SJSA1 (cell line): ENCODE data around the gene DNAH14. TPM values are rescaled to one million over a fixed set of nuclear protein-coding genes. Genes with fewer than 3 reads are reported as not detected.
"Not testable (repeated sequence)": the region's sequence is repeated elsewhere in the genome, so short reads cannot be mapped to it uniquely, and the experiment has no call there.

Experiments used
- DNase-seq, 2 experiments: peaks; one replicate each; pipeline ENCODE4 v3.0.0-alpha.2; 2015 to 2020; ENCODE audit warnings: low spot score in 2 of 2, low read depth in 1 of 2
- H3K27ac ChIP-seq: fragments of 250-450 bp; sonication (Bioruptor Pico); 2 replicates; pipeline ENCODE4 v1.5.1; 2020; ENCODE audit warnings: mild to moderate bottlenecking, moderate library complexity
- H3K27me3 ChIP-seq: fragments of 250-450 bp; sonication (Bioruptor Pico); replicated peaks from 2 replicates; pipeline ENCODE4 v1.5.1; 2020; ENCODE audit warnings: mild to moderate bottlenecking, moderate library complexity
- H3K36me3 ChIP-seq: fragments of 250-450 bp; sonication (Bioruptor Pico); 2 replicates; pipeline ENCODE4 v1.5.1; 2020; ENCODE audit warnings: mild to moderate bottlenecking
- H3K4me1 ChIP-seq: fragments of 250-450 bp; sonication (Bioruptor Pico); replicated peaks from 2 replicates; pipeline ENCODE4 v1.6.1; 2021; ENCODE audit warnings: mild to moderate bottlenecking
- H3K4me3 ChIP-seq: fragments of 250-450 bp; sonication (Bioruptor Pico); 2 replicates; pipeline ENCODE4 v1.5.1; 2020; ENCODE audit warnings: mild to moderate bottlenecking
- H3K9me3 ChIP-seq: fragments of 250-450 bp; sonication (Bioruptor Pico); replicated peaks from 2 replicates; pipeline ENCODE4 v1.5.1; 2020; ENCODE audit warnings: mild to moderate bottlenecking
- total RNA-seq: library from RNA; depleted of rRNA; stranded (reverse); fragments of >200 nt; shearing (Covaris generic); gene quantifications from 2 replicates; pipeline ENCODE4 v1.2.3, GENCODE V29; 2014

The DNAH14 gene
- total RNA-seq, 1 experiment from 2014 or later, result 51.7 TPM

DNA sequence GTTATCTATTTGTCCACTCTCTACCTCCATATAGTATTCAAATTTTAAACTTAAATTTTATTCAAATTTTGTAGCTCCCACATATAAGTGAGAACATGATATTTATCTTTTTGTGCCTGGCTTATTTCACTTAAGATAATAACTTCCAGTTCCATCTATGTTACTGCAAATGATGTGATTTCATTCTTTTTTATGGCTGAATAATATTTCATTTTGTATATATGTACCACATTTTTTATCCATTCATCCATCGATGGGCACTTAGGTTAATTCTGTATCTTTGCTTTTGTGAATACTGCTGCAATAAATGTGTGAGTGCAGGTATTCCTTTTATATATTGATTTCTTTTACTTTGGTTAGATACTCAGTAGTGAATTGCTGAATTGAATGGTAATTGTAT lies 2.1 kb downstream of the DNAH14 start:
- peaks cover 7% of the 10 kb centered on the region for H3K4me1 ChIP-seq
- no peaks in the 10 kb centered on the region for H3K27me3 ChIP-seq
- peaks cover 9% of the 10 kb centered on the region for H3K36me3 ChIP-seq
- H3K27ac ChIP-seq, result no peak overlapping the region
- H3K4me3 ChIP-seq, result no peak overlapping the region
- peaks cover 10% of the 10 kb centered on the region for H3K9me3 ChIP-seq
- DNase-seq, result no peak

GRCh38 chr1:224932607-224933249 lies 3.3 kb downstream of the DNAH14 start:
- DNase-seq, result no peak
- no peaks in the 10 kb centered on the region for H3K27me3 ChIP-seq
- peaks cover 9% of the 10 kb centered on the region for H3K36me3 ChIP-seq
- H3K4me3 ChIP-seq, result no peak overlapping the region
- H3K4me1 ChIP-seq, result peaks cover 7% of the 10 kb centered on the region
- no peak overlapping the region for H3K27ac ChIP-seq
- H3K9me3 ChIP-seq, result peaks cover 10% of the 10 kb centered on the region

- Histone ChIP-seq H3K4me1 (peaks cover 7% of the 10 kb centered on the region), H3K27me3 (no peaks in the 10 kb centered on the region), H3K36me3 (peaks cover 9% of the 10 kb centered on the region), H3K4me3 (no peak overlapping the region), H3K27ac (no peak overlapping the region), H3K9me3 (peaks cover 13% of the 10 kb centered on the region)
- no peak for DNase-seq
Observed at GRCh38 chr1:224933584-224933983, 4.1 kb downstream of the DNAH14 start.

DNA sequence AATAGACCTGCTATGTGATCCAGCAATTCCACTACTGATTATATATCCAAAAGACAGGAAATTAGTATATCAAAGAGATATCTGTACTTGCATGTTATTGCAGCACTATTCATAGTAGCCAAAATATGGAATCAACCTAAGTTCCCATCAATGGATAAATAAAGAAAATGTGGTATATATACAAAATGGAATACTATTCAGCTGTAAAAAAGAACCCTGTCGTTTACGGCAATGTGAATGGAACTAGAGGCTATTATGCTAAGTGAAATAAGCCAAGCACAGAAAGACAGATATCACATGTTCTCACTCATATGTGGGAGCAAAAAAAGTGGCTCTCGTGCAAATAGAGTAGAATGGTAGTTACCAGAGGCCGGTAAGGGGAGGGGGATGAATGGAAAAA lies 9.2 kb downstream of the DNAH14 start:
- no peaks in the 10 kb centered on the region for H3K4me1 ChIP-seq

DNA sequence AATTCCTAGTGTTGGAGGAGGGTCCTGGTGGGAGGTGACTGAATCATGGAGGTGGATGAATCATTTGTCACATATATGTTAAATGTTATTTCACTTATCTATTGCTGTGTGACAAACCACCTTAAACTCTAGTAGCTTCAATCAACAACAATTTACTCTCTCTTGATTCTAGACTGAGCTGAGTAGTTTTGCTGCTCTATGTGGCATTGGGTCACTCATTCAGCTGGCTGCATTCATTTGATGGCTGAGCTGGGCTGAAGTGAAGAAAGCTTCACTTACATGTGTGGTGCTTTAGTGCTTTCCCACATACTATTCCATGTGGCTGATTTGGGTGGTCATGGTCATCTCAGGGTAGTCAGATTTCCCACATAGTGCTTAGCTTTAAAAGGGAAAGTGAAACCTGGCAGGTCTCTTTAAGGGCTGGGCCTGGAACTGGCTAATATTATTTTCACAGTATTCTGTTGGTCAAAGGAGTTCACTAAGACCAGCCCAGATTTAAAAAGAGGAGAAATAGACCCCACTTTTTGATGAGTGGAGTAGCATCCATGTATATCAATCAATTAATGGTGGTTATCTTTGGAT lies 10.5 kb downstream of the DNAH14 start:
- Histone ChIP-seq H3K27me3 (no peaks in the 10 kb centered on the region), H3K9me3 (peaks cover 6% of the 10 kb centered on the region; the same call in 1 of the 2 replicates), H3K4me1 (no peaks in the 10 kb centered on the region), H3K27ac (no peak overlapping the region), H3K4me3 (no peak overlapping the region), H3K36me3 (no peaks in the 10 kb centered on the region)
- no peak for DNase-seq

More for the DNA sequence above, 9.2 kb downstream of the DNAH14 start:
- H3K27ac ChIP-seq, result no peak overlapping the region
- H3K36me3 ChIP-seq, result no peaks in the 10 kb centered on the region
- H3K4me3 ChIP-seq, result no peak overlapping the region
- no peaks in the 10 kb centered on the region for H3K27me3 ChIP-seq
- H3K9me3 ChIP-seq, result peaks cover 12% of the 10 kb centered on the region
- DNase-seq, result no peak

GRCh38 chr1:224940735-224941134 lies 11.3 kb downstream of the DNAH14 start:
- H3K4me3 ChIP-seq, H3K27me3 ChIP-seq, DNase-seq, H3K36me3 ChIP-seq, H3K4me1 ChIP-seq, H3K9me3 ChIP-seq, H3K27ac ChIP-seq: not testable (repeated sequence)

- not testable (repeated sequence) for H3K9me3 ChIP-seq, H3K27me3 ChIP-seq, H3K4me1 ChIP-seq, H3K36me3 ChIP-seq, DNase-seq, H3K27ac ChIP-seq, H3K4me3 ChIP-seq
Observed at GRCh38 chr1:224945651-224946348, 16.3 kb downstream of the DNAH14 start.

DNA sequence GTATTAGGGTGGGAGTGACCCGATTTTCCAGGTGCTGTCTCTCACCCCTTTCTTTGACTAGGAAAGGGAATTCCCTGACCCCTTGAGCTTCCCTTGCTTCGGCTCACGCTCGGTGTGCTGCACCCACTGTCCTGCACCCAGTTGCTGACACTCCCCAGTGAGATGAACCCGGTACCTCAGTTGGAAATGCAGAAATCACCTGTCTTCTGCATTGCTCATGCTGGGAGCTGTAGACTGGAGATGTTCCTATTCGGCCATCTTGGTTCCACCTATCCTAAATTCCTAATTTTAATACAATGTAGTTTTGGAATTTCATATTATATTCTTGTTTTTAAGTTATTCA lies 16.8 kb downstream of the DNAH14 start:
- not testable (repeated sequence) for H3K9me3 ChIP-seq, H3K27me3 ChIP-seq, H3K4me1 ChIP-seq, H3K27ac ChIP-seq, DNase-seq, H3K4me3 ChIP-seq, H3K36me3 ChIP-seq

GRCh38 chr1:224957696-224958095 lies 28.2 kb downstream of the DNAH14 start:
- Histone ChIP-seq H3K27ac (no peak overlapping the region), H3K36me3 (no peaks in the 10 kb centered on the region; the same call in 1 of the 2 replicates), H3K9me3 (no peaks in the 10 kb centered on the region), H3K4me1 (no peaks in the 10 kb centered on the region), H3K27me3 (no peaks in the 10 kb centered on the region), H3K4me3 (no peak overlapping the region)
- DNase-seq, result no peak

DNA sequence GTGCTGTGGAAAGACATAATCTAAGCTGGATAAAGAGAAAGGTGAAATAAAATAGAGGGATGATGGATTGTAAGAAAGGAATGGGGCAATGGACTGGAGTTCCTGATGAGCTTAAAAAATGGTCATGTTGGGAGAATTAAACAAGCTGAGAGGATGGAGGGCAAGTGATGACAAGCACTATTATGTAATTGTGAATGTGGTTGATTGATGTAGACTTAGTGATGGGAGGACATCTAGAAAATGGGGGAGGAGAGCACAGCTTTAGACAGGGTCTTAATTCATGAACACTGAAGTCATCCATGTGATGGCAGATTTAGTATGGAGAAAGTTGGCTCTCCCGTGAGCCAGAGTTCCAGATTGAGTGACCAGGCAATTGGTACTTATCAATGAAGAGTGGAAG lies 29.0 kb downstream of the DNAH14 start:
- Histone ChIP-seq H3K4me1 (no peaks in the 10 kb centered on the region), H3K27me3 (no peaks in the 10 kb centered on the region), H3K36me3 (no peaks in the 10 kb centered on the region; the same call in 1 of the 2 replicates), H3K9me3 (no peaks in the 10 kb centered on the region), H3K4me3 (no peak overlapping the region), H3K27ac (no peak overlapping the region)
- no peak for DNase-seq

DNA sequence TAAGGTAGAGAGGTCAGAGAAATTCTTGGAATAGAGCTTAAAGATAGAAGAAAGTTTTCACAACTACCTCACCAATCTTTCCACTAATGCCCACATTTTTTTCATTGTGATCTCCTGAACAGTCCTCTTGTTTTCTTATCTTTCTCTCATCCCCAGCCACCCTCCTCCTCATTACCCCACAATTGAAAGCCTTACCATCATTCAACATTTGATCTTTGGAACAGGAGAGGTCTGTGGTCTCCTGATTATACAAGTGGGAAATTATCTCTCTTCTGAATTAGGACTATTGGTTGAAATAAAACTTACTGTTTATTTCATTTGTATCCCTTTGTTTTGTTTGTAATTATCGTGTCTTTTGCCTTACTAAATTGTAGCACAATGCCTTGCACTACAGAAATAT lies 29.6 kb downstream of the DNAH14 start:
- H3K4me3 ChIP-seq, result no peak overlapping the region
- no peaks in the 10 kb centered on the region for H3K4me1 ChIP-seq
- H3K27ac ChIP-seq, result no peak overlapping the region
- DNase-seq, result no peak
- no peaks in the 10 kb centered on the region for H3K9me3 ChIP-seq
- H3K36me3 ChIP-seq, result no peaks in the 10 kb centered on the region; the same call in 1 of the 2 replicates
- H3K27me3 ChIP-seq, result no peaks in the 10 kb centered on the region

GRCh38 chr1:224959656-224960055 lies 30.2 kb downstream of the DNAH14 start:
- Histone ChIP-seq H3K4me3 (no peak overlapping the region), H3K27ac (no peak overlapping the region), H3K36me3 (no peaks in the 10 kb centered on the region; the same call in 1 of the 2 replicates), H3K27me3 (no peaks in the 10 kb centered on the region), H3K9me3 (no peaks in the 10 kb centered on the region), H3K4me1 (no peaks in the 10 kb centered on the region)
- no peak for DNase-seq

DNA sequence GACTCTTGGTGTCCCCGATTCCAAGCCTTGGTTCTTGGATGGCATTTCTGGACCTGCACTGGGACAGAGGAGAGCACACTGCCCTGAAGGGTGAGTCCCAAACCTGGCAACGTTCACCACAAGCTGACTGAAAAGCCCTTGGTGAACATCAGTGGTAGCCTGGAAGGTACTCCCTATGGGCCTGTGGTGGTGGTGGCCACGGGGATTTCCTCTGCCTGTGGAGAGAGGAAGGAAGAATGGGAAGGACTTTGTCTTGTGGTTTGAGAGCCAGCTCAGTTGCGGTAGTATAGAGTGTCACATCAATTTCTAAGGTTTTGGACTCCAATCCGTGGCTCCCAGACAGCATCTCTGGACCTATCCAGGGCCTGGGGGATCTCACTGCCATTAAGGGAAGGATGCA lies 50.7 kb downstream of the DNAH14 start:
- Histone ChIP-seq H3K4me1 (no peaks in the 10 kb centered on the region), H3K9me3 (no peaks in the 10 kb centered on the region), H3K27me3 (no peaks in the 10 kb centered on the region), H3K4me3 (no peak overlapping the region), H3K27ac (no peak overlapping the region), H3K36me3 (no peaks in the 10 kb centered on the region)
- no peak for DNase-seq

- H3K36me3 ChIP-seq, H3K27me3 ChIP-seq, DNase-seq, H3K4me1 ChIP-seq, H3K27ac ChIP-seq, H3K9me3 ChIP-seq, H3K4me3 ChIP-seq: not testable (repeated sequence)
Observed at GRCh38 chr1:224981922-224982354, 52.5 kb downstream of the DNAH14 start.
